CD4-positive, alpha-beta T cell treated with Interleukin-2 at 100 ng/mL for 4 hours (primary cell): ENCODE results near the gene AAGAB.
"Not testable (repeated sequence)": the region's sequence is repeated elsewhere in the genome, so short reads cannot be mapped to it uniquely, and the experiment has no call there.

Experiments
- DNase-seq: peaks from one replicate; pipeline ENCODE4 v3.0.0-alpha.2; 2020; ENCODE audit warnings: low spot score

Gene AAGAB

DNA sequence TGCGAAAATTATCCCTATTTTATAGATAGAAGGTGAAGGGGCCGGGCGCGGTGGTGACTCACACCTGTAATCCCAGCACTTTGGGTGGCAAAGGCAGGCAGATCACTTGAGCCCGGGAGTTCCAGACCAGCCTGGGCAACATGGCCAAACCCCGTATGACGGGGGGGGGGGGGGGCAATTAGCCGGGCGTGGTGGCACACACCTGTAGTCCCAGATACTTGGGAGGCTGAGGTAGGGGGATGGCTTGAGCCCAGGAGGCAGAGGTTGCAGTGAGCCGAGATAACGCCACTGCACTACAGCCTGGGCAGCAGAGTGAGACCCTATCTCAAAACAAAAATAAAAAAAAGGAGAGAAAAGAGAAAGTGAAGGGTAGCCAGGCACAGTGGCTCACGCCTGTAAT, 1.4 kb downstream of the AAGAB start:
- no peak for DNase-seq

DNA sequence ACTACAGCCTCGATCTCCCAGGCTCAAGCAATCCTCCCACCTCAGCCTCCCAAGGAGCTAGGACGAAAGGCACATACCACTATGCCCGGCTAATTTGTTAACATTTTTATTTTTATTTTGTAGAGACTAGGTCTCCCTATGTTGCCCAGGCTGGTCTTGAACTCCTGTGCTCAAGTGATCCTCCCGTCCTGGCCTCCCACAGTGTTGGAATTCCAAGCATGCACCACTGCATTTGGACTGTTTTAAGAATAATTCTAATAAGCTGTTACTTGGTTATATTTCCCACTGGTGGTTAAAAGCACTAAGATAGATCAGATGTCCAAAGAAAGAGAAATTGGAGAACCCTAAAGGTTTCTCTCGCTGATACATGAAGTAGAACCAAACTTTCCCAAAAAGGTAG, 3.1 kb downstream of the AAGAB start:
- DNase-seq, result no peak

DNA sequence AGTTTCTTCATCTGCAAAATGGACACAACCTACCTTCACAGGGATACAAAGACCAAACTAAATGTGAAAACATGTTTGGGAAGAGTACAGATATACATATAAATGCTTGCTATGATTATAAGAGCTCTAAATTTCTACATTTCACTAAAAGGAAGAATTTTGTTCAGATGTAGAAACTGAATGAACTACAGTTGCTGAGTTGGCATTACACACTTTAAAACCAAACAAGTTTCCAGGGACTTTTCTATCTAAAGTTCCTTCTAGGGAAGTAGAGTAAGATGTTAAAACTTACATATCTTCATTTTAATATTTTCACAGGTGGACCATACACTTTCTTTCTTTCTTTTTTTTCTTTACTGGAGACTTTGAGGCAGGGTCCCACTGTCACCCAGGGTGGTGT, 4.6 kb downstream of the AAGAB start:
- no peak for DNase-seq

DNA sequence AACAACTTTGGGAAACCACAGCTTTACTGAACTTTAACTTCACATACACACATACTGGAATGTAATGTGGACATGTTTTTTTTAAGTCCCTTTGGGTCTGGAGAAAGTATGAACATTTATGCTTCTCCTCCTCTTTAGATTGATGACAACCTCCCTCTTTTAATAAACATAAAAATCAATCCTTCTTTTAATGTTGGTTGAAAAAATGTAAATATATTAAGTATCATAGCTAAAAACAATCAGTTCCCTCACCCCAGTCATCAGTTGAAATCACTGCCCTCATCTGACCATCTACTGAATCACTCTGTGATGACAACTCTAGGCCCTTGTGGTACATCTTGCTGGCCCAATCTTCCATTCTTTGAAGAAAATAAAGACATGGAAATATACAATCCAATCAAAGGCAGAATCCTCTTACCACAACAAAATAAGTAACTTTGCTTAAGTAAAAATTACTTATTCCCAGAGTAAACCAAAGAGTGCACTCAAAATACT, 6.4 kb downstream of the AAGAB start:
- no peak for DNase-seq

DNA sequence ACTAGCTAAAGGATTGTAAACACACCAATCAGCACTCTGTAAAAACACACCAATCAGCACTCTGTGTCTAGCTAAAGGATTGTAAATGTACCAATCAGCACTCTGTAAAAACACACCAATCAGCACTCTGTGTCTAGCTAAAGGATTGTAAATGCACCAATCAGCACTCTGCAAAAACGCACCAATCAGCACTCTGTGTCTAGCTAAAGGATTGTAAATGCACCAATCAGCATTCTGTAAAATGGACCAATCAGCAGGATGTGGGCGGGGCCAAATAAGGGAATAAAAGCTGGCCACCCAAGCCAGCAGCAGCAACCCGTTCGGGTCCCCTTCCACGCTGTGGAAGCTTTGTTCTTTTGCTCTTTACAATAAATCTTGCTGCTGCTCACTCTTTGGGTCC, 7.9 kb downstream of the AAGAB start:
- not testable (repeated sequence) for DNase-seq

DNA sequence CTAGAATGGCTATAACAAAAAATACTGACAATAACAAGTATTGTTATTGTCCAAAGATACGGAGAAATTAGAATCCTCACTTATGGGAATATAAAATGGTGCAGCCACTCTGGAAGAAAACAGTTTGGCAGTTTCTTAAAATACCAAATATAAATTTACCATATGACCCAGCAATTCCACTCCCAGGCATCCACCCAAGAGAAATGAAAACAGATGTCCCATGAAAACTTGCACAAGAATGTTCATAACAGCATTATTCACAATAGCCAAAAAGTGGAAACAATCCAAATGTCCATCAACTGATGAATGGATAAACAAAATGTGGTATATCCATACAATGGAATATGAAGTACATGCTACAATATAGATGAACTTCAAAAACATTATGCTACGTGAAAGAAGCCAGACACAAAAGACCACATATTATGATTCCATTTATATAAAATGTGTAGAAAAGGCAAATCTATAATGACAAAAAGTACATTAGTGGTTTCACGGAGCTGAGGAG, 9.4 kb downstream of the AAGAB start:
- DNase-seq, result no peak

DNA sequence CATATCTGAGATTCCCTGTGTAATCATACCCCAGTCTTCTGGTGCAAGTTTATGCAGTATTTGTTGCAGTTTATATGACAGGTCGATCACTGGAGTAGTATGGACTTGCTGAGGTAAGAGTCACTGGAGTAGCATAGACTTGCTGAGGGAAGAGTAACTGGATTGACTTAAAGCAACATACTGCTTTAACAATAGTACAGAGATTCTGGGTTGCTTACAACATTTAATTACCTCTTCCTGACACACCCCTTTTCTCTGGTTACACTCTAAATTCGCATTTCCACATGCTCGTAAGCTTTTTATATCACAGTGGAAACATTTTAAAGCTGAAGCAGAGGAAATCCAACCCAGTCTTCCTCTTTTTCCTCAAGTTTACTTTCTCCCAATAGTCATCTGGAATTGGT, 11.8 kb downstream of the AAGAB start:
- no peak for DNase-seq

DNA sequence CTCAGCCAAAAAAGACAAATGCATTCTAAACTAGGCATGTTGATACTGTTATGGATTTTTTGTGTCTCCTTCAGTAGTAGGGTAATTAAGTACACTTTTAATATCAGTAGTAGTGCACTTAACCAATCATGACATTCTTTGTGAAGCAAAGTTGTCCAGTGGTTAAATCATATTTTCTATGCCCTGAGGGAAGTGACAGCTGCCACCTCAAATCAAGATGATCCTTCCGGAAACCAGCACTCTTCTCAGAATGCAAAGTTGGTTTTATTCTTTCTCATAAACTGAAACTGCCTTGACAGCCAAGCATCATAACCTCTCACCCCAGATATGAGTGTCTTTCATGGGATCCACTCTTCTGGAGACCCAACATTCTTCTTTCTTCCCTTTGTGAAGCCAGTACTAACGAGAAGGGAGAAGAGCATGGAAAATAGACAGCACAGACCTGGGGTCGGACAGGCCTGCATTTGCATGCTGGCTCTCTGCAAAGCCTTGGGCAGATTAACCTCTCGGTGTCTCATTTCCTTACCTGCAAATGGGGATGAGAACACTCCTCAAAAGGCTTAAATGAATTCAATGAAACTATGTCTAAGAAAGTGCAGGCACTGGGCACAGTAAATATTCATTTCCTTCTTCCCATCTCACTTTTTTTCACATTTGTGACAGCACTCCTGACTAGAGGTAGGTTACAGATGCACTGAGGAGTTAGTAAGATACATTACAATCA, 13.2 kb downstream of the AAGAB start:
- DNase-seq, result peak; percentile 56

DNA sequence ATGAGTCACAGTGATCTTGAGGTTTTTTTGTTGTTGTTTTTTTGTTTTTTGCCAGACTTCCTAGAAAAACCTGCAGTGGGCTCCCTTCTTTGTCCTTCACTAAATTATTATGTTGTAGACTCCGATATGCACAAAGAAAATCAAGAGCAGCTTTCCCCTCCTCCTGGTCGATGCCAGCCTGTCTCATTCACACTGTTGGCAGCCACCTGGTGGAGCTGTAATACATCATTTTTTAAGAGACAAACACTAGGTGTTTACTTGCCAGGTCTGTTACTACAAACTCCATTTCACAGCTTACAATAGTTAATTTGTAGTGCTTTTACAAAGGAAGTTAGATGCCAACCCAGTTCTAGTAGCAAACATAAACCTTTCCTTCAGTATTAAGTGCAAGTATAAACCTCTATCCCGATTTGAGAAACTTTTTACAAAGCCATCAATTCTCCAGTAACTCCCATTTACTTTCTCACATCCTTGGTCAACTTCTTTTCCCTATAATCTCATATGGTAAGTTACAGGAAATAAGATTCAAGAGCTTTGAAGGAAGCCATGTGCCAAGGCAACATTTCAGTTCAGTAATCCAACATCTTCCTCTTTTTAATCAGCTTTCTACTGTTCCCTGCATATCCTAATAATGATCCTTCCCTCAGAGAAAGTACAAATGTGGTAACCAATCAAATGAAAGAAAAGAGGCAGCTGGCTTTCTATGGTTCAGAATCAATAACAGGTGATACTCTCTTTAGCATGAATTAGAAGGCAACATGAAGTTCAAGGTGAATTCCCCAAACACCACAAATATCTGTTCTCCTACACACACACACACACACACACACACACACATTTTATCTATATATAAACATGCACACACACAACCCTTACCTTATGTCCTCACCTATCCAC, 14.0 kb downstream of the AAGAB start:
- peak; percentile 75 for DNase-seq

DNA sequence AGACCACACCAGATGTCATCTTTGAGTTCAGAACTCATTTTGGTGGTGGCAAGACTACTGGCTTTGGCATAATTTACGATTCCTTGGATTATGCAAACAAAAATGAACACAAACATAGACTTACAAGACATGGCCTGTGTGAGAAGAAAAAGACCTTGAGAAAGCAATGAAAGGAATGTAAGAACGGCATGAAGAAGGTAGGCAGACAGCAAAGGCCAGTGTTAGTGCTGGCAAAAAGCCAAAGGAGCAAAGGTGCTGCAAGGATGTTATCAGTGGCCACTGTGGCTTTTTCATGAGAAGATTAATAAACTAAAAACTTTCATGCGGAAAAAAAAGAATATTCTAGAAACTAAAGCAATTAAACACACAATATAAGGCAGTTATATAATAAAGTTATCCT, 21.9 kb downstream of the AAGAB start:
- no peak for DNase-seq

DNA sequence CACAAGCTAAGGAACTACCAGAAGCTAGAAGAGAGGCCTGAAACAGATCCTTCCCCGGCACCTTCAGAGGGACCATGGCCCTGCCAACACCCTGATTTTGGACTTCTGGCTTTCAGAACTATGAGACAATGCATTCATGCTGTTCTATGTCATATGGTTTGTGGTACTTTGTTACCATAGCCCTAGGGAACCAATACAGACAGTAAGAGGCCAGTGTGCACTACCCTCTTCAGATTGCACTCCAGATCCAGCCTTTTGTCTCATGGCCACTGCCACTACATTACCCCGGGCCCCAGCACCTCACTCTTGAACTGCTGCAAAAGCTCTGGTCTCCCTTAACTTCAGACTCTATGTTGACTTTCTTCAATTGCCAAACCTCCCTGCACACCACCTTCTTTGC, 24.0 kb downstream of the AAGAB start:
- DNase-seq, result no peak

DNA sequence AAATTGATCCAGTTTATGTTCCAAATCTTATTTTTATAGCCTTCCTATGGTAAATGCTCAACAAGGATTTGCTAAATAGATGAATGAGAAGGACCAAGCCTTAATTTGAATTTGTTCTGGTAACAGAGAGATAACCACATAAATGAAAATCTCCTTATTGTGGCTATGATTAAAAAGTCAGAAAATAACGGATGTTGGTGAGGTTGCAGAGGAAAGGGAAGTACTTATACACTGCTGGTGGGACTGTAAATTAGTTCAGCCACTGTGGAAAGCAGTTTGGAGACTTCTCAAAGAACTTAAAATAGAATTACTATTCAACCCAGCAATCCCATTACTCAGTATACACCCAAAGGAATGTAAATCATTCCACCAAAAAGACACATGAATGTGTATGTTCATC, 26.2 kb downstream of the AAGAB start:
- no peak for DNase-seq

DNA sequence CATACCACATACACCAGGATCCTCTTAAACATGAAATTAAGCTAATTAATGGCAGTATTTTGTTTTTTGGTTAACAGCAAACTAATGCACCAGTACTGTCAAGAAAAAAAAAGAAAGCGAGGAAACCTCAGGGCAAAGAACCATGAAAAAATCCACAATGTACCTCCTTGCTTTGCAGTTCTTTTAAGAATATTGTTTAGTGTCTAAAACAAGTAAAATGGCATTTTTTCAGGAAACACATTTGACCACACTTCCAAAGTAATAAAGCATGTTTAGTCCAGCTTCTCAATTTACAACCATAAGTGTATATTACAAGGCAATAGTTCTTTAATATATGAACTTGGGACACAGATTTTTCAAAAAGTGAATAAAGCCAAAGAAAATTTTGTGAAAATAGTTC, 26.6 kb downstream of the AAGAB start:
- no peak for DNase-seq

DNA sequence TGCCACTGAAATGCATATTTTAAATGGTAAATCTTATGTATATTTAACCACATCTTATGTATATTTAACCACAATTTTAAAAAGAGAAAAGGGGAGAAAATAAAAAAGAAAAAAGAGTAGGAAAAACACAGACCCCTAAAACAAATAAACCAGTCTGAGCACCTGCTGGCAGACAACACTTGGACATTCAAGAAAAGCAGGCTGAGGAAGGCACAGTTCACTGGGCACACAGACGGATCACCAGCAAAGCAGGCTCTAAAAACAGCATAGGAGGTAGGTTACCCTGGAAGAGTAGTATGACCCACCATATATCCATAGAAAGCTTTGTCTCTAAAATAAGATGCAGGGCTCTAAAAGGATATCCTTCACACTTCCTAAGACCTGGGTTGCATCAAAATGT, 27.0 kb downstream of the AAGAB start:
- no peak for DNase-seq

DNA sequence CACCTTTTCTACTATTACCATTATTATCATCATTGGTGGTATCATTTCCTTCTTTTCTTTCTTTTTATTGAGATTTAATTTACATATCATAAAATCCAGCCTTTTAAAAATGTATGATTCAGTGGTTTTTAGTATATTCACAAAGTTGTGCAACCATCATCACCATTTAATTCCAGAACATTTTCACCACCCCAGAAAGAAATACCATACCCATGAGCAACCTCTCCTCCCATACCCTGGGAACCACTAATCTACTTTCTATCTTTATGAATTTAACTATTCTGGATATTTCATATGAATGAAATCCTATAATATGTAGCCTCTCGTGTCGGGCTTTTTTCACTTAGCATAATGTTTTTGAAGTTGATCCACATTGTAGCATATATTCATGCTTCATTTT, 29.1 kb downstream of the AAGAB start:
- no peak for DNase-seq

DNA sequence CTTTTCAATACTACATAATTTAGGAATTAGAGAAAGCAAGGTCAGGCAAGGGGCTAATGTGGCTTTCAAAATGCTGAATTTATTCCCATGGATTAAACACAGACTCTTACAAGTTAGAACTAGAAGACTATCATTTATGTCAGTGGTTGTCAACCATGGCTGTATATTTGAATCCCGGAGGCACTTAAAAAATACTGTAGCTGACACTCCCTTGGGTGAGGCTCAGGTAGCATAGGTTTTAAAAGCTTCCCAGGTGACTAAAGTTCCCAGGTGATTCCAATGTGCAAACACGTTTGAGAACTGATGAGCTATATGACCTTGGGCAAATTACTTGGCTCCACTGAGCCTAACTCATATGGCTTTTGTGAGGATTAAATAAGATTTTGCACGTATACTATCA, 29.6 kb downstream of the AAGAB start:
- DNase-seq, result no peak

DNA sequence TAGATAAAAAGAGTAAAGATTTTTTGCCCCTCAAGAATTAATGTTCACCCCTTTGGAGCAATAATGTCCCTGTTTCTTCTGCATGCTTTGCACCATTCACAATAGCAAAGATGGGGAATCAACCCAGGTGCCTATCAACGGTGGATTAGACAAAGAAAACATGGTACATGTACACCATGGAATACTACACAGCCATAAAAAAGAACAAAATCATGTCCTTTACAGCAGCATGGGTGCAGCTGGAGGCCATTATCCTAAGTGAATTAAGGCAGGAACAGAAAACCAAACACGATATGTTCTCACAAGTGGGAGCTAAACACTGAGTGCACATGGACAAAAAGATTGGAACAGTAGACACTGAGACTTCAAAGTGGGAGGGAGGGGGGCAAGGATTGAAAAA, 35.2 kb downstream of the AAGAB start:
- DNase-seq, result no peak

DNA sequence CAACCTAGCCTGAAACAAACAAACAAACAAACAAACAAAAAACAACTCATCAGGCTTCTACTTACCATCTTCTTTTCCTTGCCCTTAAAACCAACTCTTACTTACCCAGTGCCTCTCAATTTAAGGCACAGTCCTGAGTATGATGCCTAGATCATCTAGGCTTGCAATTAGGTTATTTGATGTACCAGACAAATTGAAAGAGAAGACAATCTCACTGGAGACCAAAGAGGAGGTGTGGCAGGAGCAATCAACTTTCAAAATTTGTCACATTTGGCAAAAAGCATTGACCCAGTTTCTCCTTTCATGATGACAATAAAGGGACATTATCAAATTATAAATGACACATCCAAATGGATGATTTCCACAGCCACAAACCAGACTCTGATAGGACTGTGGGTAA, 36.0 kb downstream of the AAGAB start:
- no peak for DNase-seq

DNA sequence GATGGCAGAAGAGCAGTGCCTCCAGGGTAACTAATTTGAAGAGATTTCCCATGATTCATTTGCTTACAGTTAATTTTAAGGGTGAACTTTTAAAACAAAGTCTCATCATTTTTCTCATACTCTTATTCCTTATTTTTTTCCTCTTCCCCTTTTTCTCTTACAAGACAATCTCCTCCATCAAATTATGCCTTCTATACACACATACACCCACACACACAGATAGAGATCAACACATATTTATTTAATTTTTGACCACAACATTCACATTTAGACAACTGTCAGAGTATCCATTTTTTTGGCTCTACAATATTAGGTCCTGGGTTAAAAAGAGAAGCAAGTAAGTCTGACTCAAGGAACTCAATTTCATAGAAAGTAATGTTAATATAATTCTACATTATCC, 37.6 kb downstream of the AAGAB start:
- DNase-seq, result no peak

DNA sequence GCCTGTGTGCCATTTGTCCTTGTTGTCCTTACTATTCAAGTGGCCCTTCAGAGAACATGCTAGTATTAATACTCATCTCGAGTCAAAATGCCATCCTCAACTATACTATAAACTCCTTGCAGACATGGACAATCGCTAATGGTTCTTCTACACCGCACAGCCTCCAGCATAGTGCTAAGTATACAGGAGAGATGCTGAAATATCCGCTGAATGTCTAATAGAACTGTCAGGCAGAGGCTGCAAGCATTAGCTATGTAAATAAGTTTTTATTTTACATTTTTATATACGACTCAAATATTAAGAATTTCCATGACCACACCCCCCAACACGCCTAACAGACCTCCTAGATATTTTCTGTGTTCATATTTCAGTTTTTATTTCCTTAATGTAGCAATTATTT, 39.4 kb downstream of the AAGAB start:
- no peak for DNase-seq

DNA sequence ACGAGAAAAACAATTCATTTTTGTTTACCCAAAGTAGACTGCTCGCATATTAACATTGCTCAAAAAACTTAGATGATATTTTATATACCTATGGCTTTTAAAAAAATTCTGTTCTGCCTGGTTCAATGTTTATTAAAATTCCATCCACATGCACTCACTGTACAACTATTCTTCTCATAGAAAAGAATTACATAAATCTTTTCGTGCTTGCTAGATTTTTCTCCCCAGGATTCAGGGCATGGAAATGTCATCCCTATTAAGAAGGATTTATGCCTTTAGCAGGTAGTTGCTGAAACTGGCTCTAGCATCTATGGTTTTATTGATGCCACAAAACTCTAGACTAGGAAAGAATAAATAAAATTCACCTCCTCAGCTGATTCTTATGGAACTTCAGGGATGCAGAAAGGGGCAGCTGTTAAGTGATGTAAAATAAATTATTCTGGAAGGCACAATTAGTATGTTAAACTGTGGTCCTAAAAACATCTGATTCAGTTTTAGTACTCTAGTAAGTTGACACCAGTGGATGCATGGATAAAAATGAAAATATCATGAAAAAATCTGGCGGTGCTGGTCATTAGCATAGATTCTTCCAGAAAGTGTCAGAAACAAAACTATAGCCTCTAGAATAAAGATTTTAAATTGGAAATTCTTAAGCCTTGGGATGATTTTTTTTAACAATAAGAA, 41.6 kb downstream of the AAGAB start:
- DNase-seq, result no peak

DNA sequence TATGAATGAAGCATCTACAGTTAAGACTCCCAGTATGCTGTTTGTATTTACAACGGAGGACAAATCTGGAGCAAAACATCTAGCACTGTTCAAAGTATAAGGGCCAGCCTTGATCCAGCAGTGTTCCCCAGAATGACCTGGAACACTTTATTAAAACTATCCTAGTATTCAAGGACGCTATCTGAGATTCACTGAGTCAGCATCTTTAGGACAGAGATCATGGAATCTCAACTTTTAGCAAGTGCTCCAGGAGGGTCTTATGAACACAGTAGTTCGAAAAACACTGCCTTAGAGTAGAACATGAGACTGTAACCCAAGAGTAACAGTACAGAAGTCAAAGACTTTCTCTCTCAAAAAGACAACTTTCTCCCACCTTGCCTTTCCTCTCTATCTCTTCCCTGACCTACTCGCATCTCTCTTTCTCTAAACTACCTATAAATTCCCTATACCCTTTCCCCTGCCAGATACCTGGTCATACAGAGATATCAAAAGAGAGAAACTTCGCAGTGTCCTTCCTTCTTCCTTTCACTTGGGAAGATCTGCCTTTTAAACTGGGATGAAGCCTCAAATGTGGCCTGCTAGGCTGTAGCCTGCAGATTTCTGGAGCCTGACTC, 43.8 kb downstream of the AAGAB start:
- DNase-seq, result no peak
